ENCODE measurements around the gene GSTM2.

DNA sequence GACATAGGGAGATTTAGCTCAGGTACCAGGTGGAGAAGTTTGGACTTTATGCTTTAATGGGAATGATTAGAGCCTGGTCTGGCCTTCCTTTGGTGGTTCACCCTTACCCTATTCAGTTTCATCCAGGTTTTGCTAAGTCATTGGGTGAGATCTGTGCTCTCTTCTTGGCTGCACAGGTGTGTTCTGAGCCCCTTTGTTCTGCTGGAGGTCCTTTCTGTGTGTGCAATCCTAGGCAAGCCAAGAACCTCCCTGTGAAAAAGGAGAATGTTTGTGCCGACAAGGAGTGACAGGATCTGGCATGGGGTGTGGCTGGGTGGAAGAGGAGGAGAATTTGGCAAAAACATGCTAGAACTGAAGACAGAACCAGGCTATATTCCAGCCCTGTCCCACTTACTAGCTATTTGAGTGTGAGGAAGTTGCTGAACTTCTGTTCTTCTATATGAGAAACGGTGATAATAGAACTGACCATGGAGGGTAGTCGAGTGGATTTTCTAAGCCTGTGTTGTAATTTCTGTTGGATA, 48.8 kb downstream of the GSTM2 start:
- TF ChIP-seq POLR2A (IDR thresholded peaks at IDR 0.05) (no peak), EP300 (IDR thresholded peaks at IDR 0.05) (no peak)
- TF ChIP-seq, protein P1, sequence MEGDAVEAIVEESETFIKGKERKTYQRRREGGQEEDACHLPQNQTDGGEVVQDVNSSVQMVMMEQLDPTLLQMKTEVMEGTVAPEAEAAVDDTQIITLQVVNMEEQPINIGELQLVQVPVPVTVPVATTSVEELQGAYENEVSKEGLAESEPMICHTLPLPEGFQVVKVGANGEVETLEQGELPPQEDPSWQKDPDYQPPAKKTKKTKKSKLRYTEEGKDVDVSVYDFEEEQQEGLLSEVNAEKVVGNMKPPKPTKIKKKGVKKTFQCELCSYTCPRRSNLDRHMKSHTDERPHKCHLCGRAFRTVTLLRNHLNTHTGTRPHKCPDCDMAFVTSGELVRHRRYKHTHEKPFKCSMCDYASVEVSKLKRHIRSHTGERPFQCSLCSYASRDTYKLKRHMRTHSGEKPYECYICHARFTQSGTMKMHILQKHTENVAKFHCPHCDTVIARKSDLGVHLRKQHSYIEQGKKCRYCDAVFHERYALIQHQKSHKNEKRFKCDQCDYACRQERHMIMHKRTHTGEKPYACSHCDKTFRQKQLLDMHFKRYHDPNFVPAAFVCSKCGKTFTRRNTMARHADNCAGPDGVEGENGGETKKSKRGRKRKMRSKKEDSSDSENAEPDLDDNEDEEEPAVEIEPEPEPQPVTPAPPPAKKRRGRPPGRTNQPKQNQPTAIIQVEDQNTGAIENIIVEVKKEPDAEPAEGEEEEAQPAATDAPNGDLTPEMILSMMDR (IDR thresholded peaks at IDR 0.05) = no peak
